Ovary (tissue), 3 donors: ENCODE results near the gene LRRC23.

ENCODE experiments used
- POLR2A ChIP-seq: fragments of 450-650 bp; IDR thresholded peaks from one replicate; pipeline ENCODE4 v1.6.1; 2017; ENCODE audit warnings: antibody characterized with exemption, mild to moderate bottlenecking, moderate library complexity
- TF ChIP-seq, protein P1 (sequence below), 3 donors: fragments of 450-650 bp in 2 of 3; fragments of 200-600 bp in 1 of 3; IDR thresholded peaks; one replicate each; pipeline versions ENCODE4 v1.5.1 to v1.8.0; 2016 to 2022; ENCODE audit warnings: antibody characterized with exemption in 3 of 3, mild to moderate bottlenecking in 1 of 3
- donor health status: DM: no; HTN: no; CAD: no.

GRCh38 chr12:6946920-6947374, 42.3 kb downstream of the LRRC23 start:
- TF ChIP-seq, protein P1, sequence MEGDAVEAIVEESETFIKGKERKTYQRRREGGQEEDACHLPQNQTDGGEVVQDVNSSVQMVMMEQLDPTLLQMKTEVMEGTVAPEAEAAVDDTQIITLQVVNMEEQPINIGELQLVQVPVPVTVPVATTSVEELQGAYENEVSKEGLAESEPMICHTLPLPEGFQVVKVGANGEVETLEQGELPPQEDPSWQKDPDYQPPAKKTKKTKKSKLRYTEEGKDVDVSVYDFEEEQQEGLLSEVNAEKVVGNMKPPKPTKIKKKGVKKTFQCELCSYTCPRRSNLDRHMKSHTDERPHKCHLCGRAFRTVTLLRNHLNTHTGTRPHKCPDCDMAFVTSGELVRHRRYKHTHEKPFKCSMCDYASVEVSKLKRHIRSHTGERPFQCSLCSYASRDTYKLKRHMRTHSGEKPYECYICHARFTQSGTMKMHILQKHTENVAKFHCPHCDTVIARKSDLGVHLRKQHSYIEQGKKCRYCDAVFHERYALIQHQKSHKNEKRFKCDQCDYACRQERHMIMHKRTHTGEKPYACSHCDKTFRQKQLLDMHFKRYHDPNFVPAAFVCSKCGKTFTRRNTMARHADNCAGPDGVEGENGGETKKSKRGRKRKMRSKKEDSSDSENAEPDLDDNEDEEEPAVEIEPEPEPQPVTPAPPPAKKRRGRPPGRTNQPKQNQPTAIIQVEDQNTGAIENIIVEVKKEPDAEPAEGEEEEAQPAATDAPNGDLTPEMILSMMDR (IDR thresholded peaks at IDR 0.05): no peak
- TF ChIP-seq POLR2A: no peak
